Heart left ventricle (tissue), 16 donors: Measurements from ENCODE around the gene GJA4. TPM values are rescaled to one million over a fixed set of nuclear protein-coding genes. Genes with fewer than 3 reads are reported as not detected.

ENCODE experiments used
- ATAC-seq, 4 donors: fragments of 200-7000 bp; cut with Tn5 transposase; one replicate each; pipeline ENCODE4 v1.9.1; 2020 to 2022; ENCODE audit warnings: moderate library complexity in 4 of 4, mild to moderate bottlenecking in 3 of 4, moderate number of reproducible peaks in 1 of 4
- DNase-seq, 5 donors: peaks; one replicate each; pipeline ENCODE4 v3.0.0-alpha.2; 2020
- H3K27ac ChIP-seq, 12 donors: fragments of 200-600 bp; sonication (generic) in 4 of 12; one replicate each; pipeline versions ENCODE4 v1.5.0 to v1.8.0; 2016 to 2022; ENCODE audit warnings: mild to moderate bottlenecking in 2 of 12
- H3K27me3 ChIP-seq, 9 donors: fragments of 200-600 bp; sonication (generic) in 2 of 9; one replicate each; pipeline versions ENCODE4 v1.5.1 to v1.8.0; 2016 to 2022; ENCODE audit warnings: mild to moderate bottlenecking in 3 of 9
- H3K36me3 ChIP-seq, 9 donors: fragments of 200-600 bp; sonication (generic) in 2 of 9; one replicate each; pipeline versions ENCODE4 v1.5.0 to v1.8.0; 2018 to 2022; ENCODE audit warnings: mild to moderate bottlenecking in 2 of 9
- H3K4me1 ChIP-seq, 12 donors: fragments of 200-600 bp; sonication (generic) in 4 of 12; one replicate each; pipeline versions ENCODE4 v1.5.0 to v1.8.0; 2016 to 2022; ENCODE audit warnings: mild to moderate bottlenecking in 3 of 12
- H3K4me3 ChIP-seq, 12 donors: fragments of 200-600 bp; sonication (generic) in 4 of 12; one replicate each; pipeline versions ENCODE4 v1.5.0 to v1.8.0; 2017 to 2022; ENCODE audit warnings: mild to moderate bottlenecking in 9 of 12, moderate library complexity in 4 of 12
- H3K9me3 ChIP-seq, 12 donors: fragments of 200-600 bp; sonication (generic) in 4 of 12; one replicate each; pipeline versions ENCODE4 v1.5.0 to v1.8.0; 2016 to 2022; ENCODE audit warnings: mild to moderate bottlenecking in 1 of 12
- POLR2A ChIP-seq, 2 donors: fragments of 450-650 bp; IDR thresholded peaks; one replicate each; pipeline ENCODE4 v1.6.1; 2017; ENCODE audit warnings: antibody characterized with exemption in 2 of 2, mild to moderate bottlenecking in 2 of 2, moderate library complexity in 2 of 2
- WGBS, 4 donors: extraction: QIAGEN DNeasy Blood & Tissue Kit in 2 of 4; methylation state at CpG; one replicate each; pipeline versions ENCODE4 v1.1.5 to v1.1.7; 2013 to 2018; 5-methylcytosine and 5-hydroxymethylcytosine counted together
- intact Hi-C, 10 donors: fragments of 100-400 bp; cut with DNase I; formaldehyde crosslinking; loops; one replicate each; pipeline versions ENCODE4 v1.11.1 to v1.14.2; 2022
- polyA plus RNA-seq, 2 donors: library from polyadenylated mRNA; stranded (reverse); fragments of 200-250 nt; gene quantifications; one replicate each; pipeline ENCODE4 v1.2.3, GENCODE V29; 2013
- total RNA-seq, 9 donors: library from RNA; depleted of rRNA in 2 of 9; stranded (reverse); fragments of >200 nt in 2 of 9; fragmentation: NEBNext Ultra II Directional in 3 of 9; extraction: Animal tissue kit (Norgen Biotek cat#: 25700) in 3 of 9; gene quantifications; one replicate each; pipeline versions ENCODE4 v1.1.0 to v1.2.4, GENCODE V29; 2016 to 2023
- TF ChIP-seq, protein P1 (sequence below), 12 donors: fragments of 200-600 bp; sonication (generic) in 4 of 12; IDR thresholded peaks; one replicate each; pipeline versions ENCODE4 v1.5.0 to v1.8.0; 2018 to 2022; ENCODE audit warnings: antibody characterized with exemption in 12 of 12, mild to moderate bottlenecking in 5 of 12
- donor health status: ischemic (EF 13 %, LVEDD 7.1; RV severe dilation, severe dysfunction).
- donor health status: healthy with polysubstance abuse.
- donor health status: DM: no; HTN: yes; CAD: no.
- donor health status: DM: no; HTN: no; CAD: no.
- donor health status: ischemic (EF 25% LVEDD 6.9; RV normal size, moderate dysfunction).
- donor health status: ischemic (EF 25% LVEDD 5.7; RV mildly dilated, moderate dysfunction).
- donor health status: healthy.
- donor health status: DM: yes; HTN: yes; CAD: no.
- donor health status: ischemic (EF 35%, LVEDD 5.7; RV mildly dilated, moderate dysfunction).
- donor health status: nonischemic (EF 11% LVEDD 7.7; RV severe dilation, severe dysfunction).
- donor health status: DM: yes; HTN: yes; CAD: no.
- donor health status: PGD.
- donor health status: ischemic (EF 29% LVEDD 5.4; RV normal size, mild dysfunction).
- donor health status: nonischemic (EF 23%, LVEDD 6.1; RV moderate dilation, normal function).

The GJA4 gene
- total and polyA plus RNA-seq, 11 donors = 14.2 to 78.0 (median 23.0) TPM

DNA sequence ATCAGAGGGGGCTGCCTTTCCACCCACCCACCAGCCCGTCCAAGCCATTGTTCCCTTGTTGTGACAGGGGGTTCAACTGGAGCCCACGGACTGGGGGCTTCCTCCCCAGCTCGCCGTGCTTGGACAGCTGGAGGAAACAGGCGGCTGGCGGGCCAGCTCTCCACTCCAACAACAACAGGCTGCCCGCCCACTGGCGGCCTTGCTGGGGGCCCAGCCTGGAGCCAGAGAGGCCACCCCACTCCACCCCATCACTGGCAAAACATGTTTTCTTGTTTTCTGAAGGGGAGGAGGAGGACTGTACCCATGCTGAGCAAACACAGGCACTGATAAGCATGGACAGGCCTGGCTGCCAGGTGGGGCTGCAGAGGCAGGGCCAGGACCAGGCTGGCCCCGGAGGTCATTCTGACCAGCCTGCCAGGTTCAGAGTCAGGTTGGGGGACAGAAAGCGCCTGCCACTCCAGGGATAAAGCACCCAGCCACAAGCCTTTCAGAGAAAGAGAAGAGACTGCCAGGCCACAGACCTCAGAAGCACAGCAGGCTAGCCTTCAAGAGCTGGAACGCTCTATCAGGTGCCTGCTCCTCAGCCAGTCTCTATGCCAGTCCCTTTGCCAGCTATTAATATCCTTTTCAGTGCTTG is 32.8 kb downstream of the GJA4 start:
- WGBS, 4 donors = 54 to 63% (median 59%) methylated on average over 6 to 11 of the region's 11 CpGs
- no peak overlapping the region for H3K4me3 ChIP-seq
- ATAC-seq (peak; percentile 83 to 88 (median 86)), DNase-seq (peak in 3 of 5 donors; percentile 31 to 42 (median 38))
- peaks cover 0 to 50% (median 18%) of the 10 kb centered on the region in 12 donors for H3K4me1 ChIP-seq
- H3K36me3 ChIP-seq = no peaks in the 10 kb centered on the region
- intact Hi-C loops = no loop called here
- H3K9me3 ChIP-seq = peaks cover 0 to 16% (median 0%) of the 10 kb centered on the region in 12 donors
- TF ChIP-seq, protein P1, sequence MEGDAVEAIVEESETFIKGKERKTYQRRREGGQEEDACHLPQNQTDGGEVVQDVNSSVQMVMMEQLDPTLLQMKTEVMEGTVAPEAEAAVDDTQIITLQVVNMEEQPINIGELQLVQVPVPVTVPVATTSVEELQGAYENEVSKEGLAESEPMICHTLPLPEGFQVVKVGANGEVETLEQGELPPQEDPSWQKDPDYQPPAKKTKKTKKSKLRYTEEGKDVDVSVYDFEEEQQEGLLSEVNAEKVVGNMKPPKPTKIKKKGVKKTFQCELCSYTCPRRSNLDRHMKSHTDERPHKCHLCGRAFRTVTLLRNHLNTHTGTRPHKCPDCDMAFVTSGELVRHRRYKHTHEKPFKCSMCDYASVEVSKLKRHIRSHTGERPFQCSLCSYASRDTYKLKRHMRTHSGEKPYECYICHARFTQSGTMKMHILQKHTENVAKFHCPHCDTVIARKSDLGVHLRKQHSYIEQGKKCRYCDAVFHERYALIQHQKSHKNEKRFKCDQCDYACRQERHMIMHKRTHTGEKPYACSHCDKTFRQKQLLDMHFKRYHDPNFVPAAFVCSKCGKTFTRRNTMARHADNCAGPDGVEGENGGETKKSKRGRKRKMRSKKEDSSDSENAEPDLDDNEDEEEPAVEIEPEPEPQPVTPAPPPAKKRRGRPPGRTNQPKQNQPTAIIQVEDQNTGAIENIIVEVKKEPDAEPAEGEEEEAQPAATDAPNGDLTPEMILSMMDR (IDR thresholded peaks at IDR 0.05) = peak in 1 of 12 donors; percentile 7
- TF ChIP-seq POLR2A (IDR thresholded peaks at IDR 0.05) = no peak
- H3K27me3 ChIP-seq = no peaks in the 10 kb centered on the region
- H3K27ac ChIP-seq = peak overlapping the region in 9 of 12 donors; percentile 26 to 76 (median 64)

DNA sequence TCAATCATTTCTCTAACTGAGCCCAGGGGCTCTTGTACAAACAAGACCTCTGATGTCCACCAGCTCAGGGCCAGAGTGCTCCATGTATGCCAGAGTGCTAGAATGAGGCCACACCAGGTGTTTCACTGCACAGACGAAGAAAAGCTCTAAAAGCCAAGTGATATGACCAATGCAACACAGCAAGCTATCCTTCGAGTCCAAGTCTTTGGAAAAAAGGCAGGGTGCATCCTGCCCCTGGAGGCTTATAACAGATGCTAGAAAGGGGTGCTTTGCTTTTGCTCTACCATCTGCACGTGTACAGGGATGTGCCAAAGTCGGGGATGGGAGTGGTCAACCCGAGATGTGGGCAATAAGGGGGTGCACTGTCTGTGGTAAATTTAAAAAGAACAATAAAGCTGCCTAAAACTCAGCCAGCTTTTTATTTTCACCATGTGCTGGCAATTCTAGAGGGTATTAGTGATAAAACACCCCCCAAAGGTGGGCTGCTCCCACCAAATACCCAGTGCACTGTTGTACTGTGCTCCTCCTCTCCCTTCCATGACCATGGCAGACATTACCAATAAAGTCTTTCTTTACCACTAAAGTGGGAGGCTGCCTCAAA is 34.6 kb downstream of the GJA4 start:
- WGBS, 4 donors = 88 to 92% (median 91%) methylated on average over 5 of the region's 5 CpGs
- peaks cover 0 to 4% (median 0%) of the 10 kb centered on the region in 9 donors for H3K36me3 ChIP-seq
- H3K27me3 ChIP-seq = no peaks in the 10 kb centered on the region
- TF ChIP-seq, protein P1 (IDR thresholded peaks at IDR 0.05) = no peak
- TF ChIP-seq POLR2A (IDR thresholded peaks at IDR 0.05) = no peak
- H3K4me1 ChIP-seq = peaks cover 0 to 57% (median 18%) of the 10 kb centered on the region in 12 donors
- no peak for ATAC-seq
- no peak for DNase-seq
- H3K4me3 ChIP-seq = no peak overlapping the region
- H3K9me3 ChIP-seq = peaks cover 0 to 10% (median 0%) of the 10 kb centered on the region in 12 donors
- intact Hi-C loops = no loop called here
- H3K27ac ChIP-seq = no peak overlapping the region

DNA sequence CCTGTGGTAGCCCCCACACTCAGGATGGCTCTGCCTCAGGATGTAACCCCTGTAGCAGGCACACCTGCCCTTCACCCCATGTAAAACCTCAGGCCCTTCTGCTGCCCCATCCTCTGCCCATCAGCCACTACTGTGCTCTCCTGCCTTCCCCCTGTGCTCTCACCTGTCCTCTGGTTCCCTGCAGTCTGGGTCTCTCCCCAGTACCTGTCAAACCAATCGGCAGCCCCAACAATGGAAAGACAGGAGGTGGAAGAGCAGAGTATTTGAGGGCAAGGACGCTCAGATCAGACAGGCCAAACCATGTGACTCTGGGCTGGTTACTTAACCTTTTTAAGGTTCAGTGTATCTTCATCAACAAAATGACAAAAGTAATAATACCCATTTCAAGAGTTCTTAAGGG is 35.8 kb downstream of the GJA4 start:
- 81 to 94% (median 85%) methylated on average over 2 of the region's 2 CpGs for WGBS, 4 donors
- Histone ChIP-seq H3K27ac (peak overlapping the region in 1 of 12 donors; percentile 35), H3K9me3 (peaks cover 0 to 5% (median 0%) of the 10 kb centered on the region in 12 donors), H3K27me3 (no peaks in the 10 kb centered on the region), H3K4me1 (peaks cover 0 to 60% (median 18%) of the 10 kb centered on the region in 12 donors), H3K4me3 (no peak overlapping the region), H3K36me3 (peaks cover 0 to 4% (median 0%) of the 10 kb centered on the region in 9 donors)
- no peak for DNase-seq
- intact Hi-C loops = no loop called here
- no peak for TF ChIP-seq POLR2A (IDR thresholded peaks at IDR 0.05)
- TF ChIP-seq, protein P1 (IDR thresholded peaks at IDR 0.05) = no peak
- ATAC-seq = no peak

DNA sequence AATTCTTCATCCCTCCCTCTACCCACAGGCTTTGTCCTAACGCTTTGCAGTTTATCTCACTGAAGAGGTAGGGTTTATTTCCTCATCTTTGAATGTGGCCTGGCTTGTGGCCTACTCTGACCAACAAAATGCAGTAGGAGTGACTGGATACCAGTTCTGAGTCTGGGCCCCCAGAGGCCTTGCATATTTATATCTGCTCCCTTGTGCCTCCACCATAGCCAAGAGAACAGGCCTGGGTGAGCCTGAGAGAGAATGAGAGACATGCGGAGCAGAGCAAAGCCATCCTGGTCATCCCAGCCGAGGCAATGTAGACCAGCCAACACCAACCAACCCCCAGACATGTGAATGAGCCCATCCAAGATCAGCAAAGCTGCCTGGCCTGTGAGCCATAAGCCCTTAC is 36.5 kb downstream of the GJA4 start:
- Histone ChIP-seq H3K27ac (peak overlapping the region in 2 of 12 donors; percentile 17 to 35), H3K36me3 (peaks cover 0 to 4% (median 0%) of the 10 kb centered on the region in 9 donors), H3K9me3 (no peaks in the 10 kb centered on the region), H3K4me1 (peaks cover 0 to 64% (median 18%) of the 10 kb centered on the region in 12 donors), H3K27me3 (no peaks in the 10 kb centered on the region), H3K4me3 (no peak overlapping the region)
- no peak for TF ChIP-seq POLR2A (IDR thresholded peaks at IDR 0.05)
- TF ChIP-seq, protein P1 (IDR thresholded peaks at IDR 0.05) = no peak
- 73 to 84% (median 77%) methylated on average over 2 to 3 of the region's 3 CpGs for WGBS, 4 donors
- intact Hi-C loops = no loop called here
- ATAC-seq (no peak), DNase-seq (no peak)
